HCT116 (cell line): ENCODE data around the gene UNK.

Experiments used
- CTCF ChIP-seq, 3 experiments: fragments of 200-600 bp in 1 of 3; sonication (generic) in 1 of 3; IDR thresholded peaks in 2 of 3; conservative IDR thresholded peaks in 1 of 3; 2 replicates each; pipeline ENCODE4 v1.5.1; 2012 to 2017; ENCODE audit warnings: low read depth in 2 of 3, low read length in 2 of 3, antibody characterized with exemption in 1 of 3, borderline replicate concordance in 1 of 3, control low read depth in 1 of 3, mild to moderate bottlenecking in 1 of 3, mixed read lengths in 1 of 3, mixed run types in 1 of 3, moderate library complexity in 1 of 3; ENCODE audit not compliant: insufficient read depth in 1 of 3
- EZH2 ChIP-seq: fragments of 200-600 bp; sonication (generic); IDR thresholded peaks from 2 replicates; pipeline ENCODE4 v1.6.1; 2017; ENCODE audit warnings: antibody characterized with exemption, mixed run types
- JUND ChIP-seq: IDR thresholded peaks from 2 replicates; pipeline ENCODE4 v1.6.1; 2012
- SIN3A ChIP-seq: IDR thresholded peaks from 2 replicates; pipeline ENCODE4 v1.6.1; 2012; ENCODE audit warnings: low read depth
- ZBTB33 ChIP-seq: IDR thresholded peaks from 2 replicates; pipeline ENCODE4 v1.6.1; 2011; ENCODE audit warnings: mild to moderate bottlenecking, low read length, moderate library complexity; ENCODE audit not compliant: insufficient replicate concordance; ENCODE audit errors: extremely low read depth

GRCh38 chr17:75825149-75825552, 40.5 kb downstream of the UNK start:
- TF ChIP-seq EZH2 (no peak), CTCF (IDR thresholded peaks at IDR 0.05 in 2 of 3, conservative IDR thresholded peaks at IDR 0.05 in 1 of 3; ENCODE audit: borderline replicate concordance in 1 of 3, insufficient read depth in 1 of 3, low read depth in 2 of 3, low read length in 2 of 3) (no peak), ZBTB33 (no peak), SIN3A (no peak), JUND (no peak)
